K562 (cell line): Measurements from ENCODE around the gene TOR1AIP1. TPM values are rescaled to one million over a fixed set of nuclear protein-coding genes. Genes with fewer than 3 reads are reported as not detected.

Experiments
- BACH1 ChIP-seq: fragments of 200-800 bp; sonication (Bioruptor generic); IDR thresholded peaks from 2 replicates; pipeline ENCODE4 v1.6.1; 2016; ENCODE audit warnings: missing genetic modification characterization, missing compliant biosample characterization
- CBX8 ChIP-seq: fragments of 200-600 bp; sonication (generic); IDR thresholded peaks from 2 replicates; pipeline ENCODE4 v1.6.1; 2012; ENCODE audit warnings: borderline replicate concordance, mixed run types, low read depth, mild to moderate bottlenecking, moderate library complexity, mixed read lengths, low read length, control low read depth, inconsistent platforms; ENCODE audit not compliant: poor library complexity, severe bottlenecking; ENCODE audit errors: extremely low read depth
- ELF2 ChIP-seq: fragments of 250-450 bp; sonication (Bioruptor Pico); IDR thresholded peaks from 2 replicates; pipeline ENCODE4 v1.5.0; 2021; ENCODE audit warnings: mild to moderate bottlenecking
- FOS ChIP-seq: IDR thresholded peaks from 3 replicates; pipeline ENCODE4 v1.6.1; 2011; ENCODE audit not compliant: insufficient read length; ENCODE audit errors: extremely low read depth
- FOXM1 ChIP-seq, 2 experiments: fragments of 450-650 bp in 1 of 2; sonication (generic) in 1 of 2; formaldehyde crosslinking in 1 of 2; IDR thresholded peaks; 2 replicates each; pipeline versions ENCODE4 v1.6.1 to v1.9.0; 2017 to 2022; ENCODE audit warnings: low read depth in 2 of 2, mild to moderate bottlenecking in 2 of 2, missing genetic modification reagents in 1 of 2, moderate library complexity in 1 of 2
- HDAC8 ChIP-seq: fragments of 450-650 bp; IDR thresholded peaks from 2 replicates; pipeline ENCODE4 v1.6.1; 2016; ENCODE audit warnings: mild to moderate bottlenecking, missing genetic modification characterization, moderate library complexity, missing compliant biosample characterization
- HSF4 ChIP-seq: fragments of 250-450 bp; sonication (Bioruptor Pico); IDR thresholded peaks from 2 replicates; pipeline ENCODE4 v2.1.2; 2022; ENCODE audit warnings: mild to moderate bottlenecking, moderate library complexity, borderline replicate concordance
- ILF3 ChIP-seq: fragments of 450-650 bp; IDR thresholded peaks from 2 replicates; pipeline ENCODE4 v1.6.1; 2018; ENCODE audit warnings: antibody characterized with exemption, mild to moderate bottlenecking, moderate library complexity, borderline replicate concordance
- MTA2 ChIP-seq: fragments of 450-650 bp; IDR thresholded peaks from 2 replicates; pipeline ENCODE4 v1.6.1; 2016; ENCODE audit warnings: low read depth
- NCOA1 ChIP-seq: fragments of 450-650 bp; IDR thresholded peaks from 2 replicates; pipeline ENCODE4 v1.6.1; 2016; ENCODE audit warnings: low read depth
- NR2C1 ChIP-seq, 2 experiments: fragments of 450-650 bp; IDR thresholded peaks; 2 replicates each; pipeline ENCODE4 v1.6.1; 2017; ENCODE audit warnings: mild to moderate bottlenecking in 2 of 2, antibody characterized with exemption in 1 of 2, inconsistent platforms in 1 of 2, missing compliant biosample characterization in 1 of 2, missing genetic modification characterization in 1 of 2
- NR2C2 ChIP-seq, 2 experiments: fragments of 200-800 bp in 1 of 2; sonication (Bioruptor generic) in 1 of 2; sonication (generic) in 1 of 2; formaldehyde crosslinking in 1 of 2; IDR thresholded peaks; 2 replicates each; pipeline versions ENCODE4 v1.6.1 to v1.8.0; 2016 to 2022; ENCODE audit warnings: mild to moderate bottlenecking in 1 of 2, missing compliant biosample characterization in 1 of 2, missing genetic modification characterization in 1 of 2, missing genetic modification reagents in 1 of 2
- RBFOX2 ChIP-seq: fragments of 200-400 bp; formaldehyde crosslinking; IDR thresholded peaks from 2 replicates; pipeline ENCODE4 v1.6.1; 2017; ENCODE audit warnings: low read depth, mild to moderate bottlenecking, low read length, moderate library complexity
- RBM22 ChIP-seq: fragments of 200-400 bp; formaldehyde crosslinking; IDR thresholded peaks from 2 replicates; pipeline ENCODE4 v1.6.1; 2018; ENCODE audit warnings: low read length, low read depth; ENCODE audit not compliant: poor library complexity, severe bottlenecking
- RBM25 ChIP-seq: fragments of 200-400 bp; formaldehyde crosslinking; IDR thresholded peaks from 2 replicates; pipeline ENCODE4 v1.6.1; 2018; ENCODE audit warnings: low read length, low read depth, moderate library complexity; ENCODE audit not compliant: severe bottlenecking
- TAL1 ChIP-seq: fragments of 450-650 bp; IDR thresholded peaks from 2 replicates; pipeline ENCODE4 v1.6.1; 2016; ENCODE audit warnings: mild to moderate bottlenecking
- TARDBP ChIP-seq: fragments of 450-650 bp; IDR thresholded peaks from 2 replicates; pipeline ENCODE4 v1.6.1; 2016
- polyA plus RNA-seq, 8 experiments: library from polyadenylated mRNA; depleted of rRNA in 4 of 8; stranded (reverse) in 5 of 8; unstranded in 3 of 8; fragments of >200 nt; fragmentation: Nextera tagmentation in 2 of 8; fragmentation: Illumina TruSeq in 1 of 8; extraction: Ambion mirVana in 2 of 8; extraction: Trizol in 1 of 8; gene quantifications; 2 replicates each; pipeline versions ENCODE4 v1.2.1 to v1.2.3, GENCODE V29; 2011 to 2014; ENCODE audit warnings: inconsistent platforms in 1 of 8, missing spikeins in 1 of 8
- total RNA-seq, 7 experiments: library from RNA; depleted of rRNA in 6 of 7; stranded (reverse); fragments of >200 nt in 6 of 7; fragmentation: Illumina TruSeq in 2 of 7; extraction: Trizol in 2 of 7; gene quantifications; 2 replicates each; pipeline versions ENCODE4 v1.2.1 to v1.2.3, GENCODE V29; 2011 to 2021; ENCODE audit warnings: low replicate concordance in 1 of 7
- TF ChIP-seq, protein P1 (sequence below): fragments of 250-450 bp; sonication (Bioruptor Pico); IDR thresholded peaks from 2 replicates; pipeline ENCODE4 v1.5.1; 2021; ENCODE audit warnings: mild to moderate bottlenecking
- TF ChIP-seq, protein P2 (sequence below): fragments of 250-450 bp; sonication (Bioruptor Pico); IDR thresholded peaks from 2 replicates; pipeline ENCODE4 v1.5.0; 2021; ENCODE audit warnings: mild to moderate bottlenecking, moderate library complexity
- TF ChIP-seq, protein P3 (sequence below): fragments of 450-650 bp; formaldehyde crosslinking; conservative IDR thresholded peaks from 2 replicates; pipeline ENCODE4 v1.4.0; 2022; ENCODE audit warnings: mild to moderate bottlenecking, missing genetic modification characterization

The TOR1AIP1 gene
- total and polyA plus RNA-seq, 9 of the 15 experiments (the other 6 are each of a cell fraction or from before 2014, with no cell fraction given): 18.1 to 46.9 (median 35.5) TPM

DNA sequence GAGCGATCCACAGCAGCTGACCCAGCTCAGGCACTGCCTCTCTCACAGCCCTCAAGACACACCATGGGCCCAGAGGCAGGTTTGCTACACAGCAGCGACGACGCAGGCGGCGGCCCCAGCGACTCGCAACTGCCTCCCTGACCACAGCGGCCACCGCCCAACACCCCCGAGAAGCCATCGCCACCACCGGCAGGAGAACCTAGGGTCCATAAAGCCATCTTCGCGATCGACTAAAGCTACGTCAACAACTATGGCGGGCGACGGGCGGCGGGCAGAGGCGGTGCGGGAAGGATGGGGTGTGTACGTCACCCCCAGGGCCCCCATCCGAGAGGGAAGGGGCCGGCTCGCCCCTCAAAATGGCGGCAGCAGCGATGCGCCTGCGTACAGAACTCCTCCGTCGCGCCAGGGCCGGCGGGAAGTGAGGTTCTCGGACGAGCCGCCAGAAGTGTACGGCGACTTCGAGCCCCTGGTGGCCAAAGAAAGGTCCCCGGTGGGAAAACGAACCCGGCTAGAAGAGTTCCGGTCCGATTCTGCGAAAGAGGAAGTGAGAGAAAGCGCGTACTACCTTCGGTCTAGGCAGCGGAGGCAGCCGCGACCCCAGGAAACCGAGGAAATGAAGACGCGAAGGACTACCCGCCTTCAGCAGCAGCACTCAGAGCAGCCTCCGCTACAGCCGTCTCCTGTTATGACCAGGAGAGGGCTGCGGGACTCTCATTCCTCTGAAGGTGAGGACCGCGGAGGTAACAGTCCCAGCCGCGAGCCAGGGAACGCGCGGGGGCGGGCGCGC is at the start of gene TOR1AIP1 (continued):
- 0 out of 2 replicates have a peak, but pooled peaks have one; percentile 63 for TF ChIP-seq FOXM1 (IDR thresholded peaks at IDR 0.05; ENCODE audit: low read depth)
- no peak; the same call in 1 of the 2 replicates for TF ChIP-seq FOXM1 (CRISPR knock-in tag; IDR thresholded peaks at IDR 0.05; ENCODE audit: low read depth)
- no peak; the same call in 1 of the 2 replicates for TF ChIP-seq TARDBP
- TF ChIP-seq, protein P1, sequence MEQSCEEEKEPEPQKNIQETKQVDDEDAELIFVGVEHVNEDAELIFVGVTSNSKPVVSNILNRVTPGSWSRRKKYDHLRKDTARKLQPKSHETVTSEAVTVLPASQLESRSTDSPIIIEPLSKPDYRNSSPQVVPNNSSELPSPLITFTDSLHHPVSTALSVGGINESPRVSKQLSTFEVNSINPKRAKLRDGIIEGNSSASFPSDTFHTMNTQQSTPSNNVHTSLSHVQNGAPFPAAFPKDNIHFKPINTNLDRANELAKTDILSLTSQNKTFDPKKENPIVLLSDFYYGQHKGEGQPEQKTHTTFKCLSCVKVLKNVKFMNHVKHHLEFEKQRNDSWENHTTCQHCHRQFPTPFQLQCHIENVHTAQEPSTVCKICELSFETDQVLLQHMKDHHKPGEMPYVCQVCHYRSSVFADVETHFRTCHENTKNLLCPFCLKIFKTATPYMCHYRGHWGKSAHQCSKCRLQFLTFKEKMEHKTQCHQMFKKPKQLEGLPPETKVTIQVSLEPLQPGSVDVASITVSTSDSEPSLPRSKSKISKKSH (CRISPR knock-in tag): no peak
- peak; percentile 87 for TF ChIP-seq NR2C1 (IDR thresholded peaks at IDR 0.05)
- peak; percentile 94 for TF ChIP-seq NR2C1 (tag; IDR thresholded peaks at IDR 0.05)
- no peak for TF ChIP-seq RBM25
- TF ChIP-seq ELF2 (CRISPR knock-in tag): peak; percentile 96
- TF ChIP-seq MTA2: peak; percentile 48
- TF ChIP-seq ILF3: 0 out of 2 replicates have a peak, but pooled peaks have one; percentile 52
- TF ChIP-seq HDAC8 (tag): peak; percentile 64; the same call in 1 of the 2 replicates
- TF ChIP-seq HSF4 (CRISPR knock-in tag): no peak
- no peak; the same call in 1 of the 2 replicates for TF ChIP-seq BACH1
- TF ChIP-seq, protein P2, sequence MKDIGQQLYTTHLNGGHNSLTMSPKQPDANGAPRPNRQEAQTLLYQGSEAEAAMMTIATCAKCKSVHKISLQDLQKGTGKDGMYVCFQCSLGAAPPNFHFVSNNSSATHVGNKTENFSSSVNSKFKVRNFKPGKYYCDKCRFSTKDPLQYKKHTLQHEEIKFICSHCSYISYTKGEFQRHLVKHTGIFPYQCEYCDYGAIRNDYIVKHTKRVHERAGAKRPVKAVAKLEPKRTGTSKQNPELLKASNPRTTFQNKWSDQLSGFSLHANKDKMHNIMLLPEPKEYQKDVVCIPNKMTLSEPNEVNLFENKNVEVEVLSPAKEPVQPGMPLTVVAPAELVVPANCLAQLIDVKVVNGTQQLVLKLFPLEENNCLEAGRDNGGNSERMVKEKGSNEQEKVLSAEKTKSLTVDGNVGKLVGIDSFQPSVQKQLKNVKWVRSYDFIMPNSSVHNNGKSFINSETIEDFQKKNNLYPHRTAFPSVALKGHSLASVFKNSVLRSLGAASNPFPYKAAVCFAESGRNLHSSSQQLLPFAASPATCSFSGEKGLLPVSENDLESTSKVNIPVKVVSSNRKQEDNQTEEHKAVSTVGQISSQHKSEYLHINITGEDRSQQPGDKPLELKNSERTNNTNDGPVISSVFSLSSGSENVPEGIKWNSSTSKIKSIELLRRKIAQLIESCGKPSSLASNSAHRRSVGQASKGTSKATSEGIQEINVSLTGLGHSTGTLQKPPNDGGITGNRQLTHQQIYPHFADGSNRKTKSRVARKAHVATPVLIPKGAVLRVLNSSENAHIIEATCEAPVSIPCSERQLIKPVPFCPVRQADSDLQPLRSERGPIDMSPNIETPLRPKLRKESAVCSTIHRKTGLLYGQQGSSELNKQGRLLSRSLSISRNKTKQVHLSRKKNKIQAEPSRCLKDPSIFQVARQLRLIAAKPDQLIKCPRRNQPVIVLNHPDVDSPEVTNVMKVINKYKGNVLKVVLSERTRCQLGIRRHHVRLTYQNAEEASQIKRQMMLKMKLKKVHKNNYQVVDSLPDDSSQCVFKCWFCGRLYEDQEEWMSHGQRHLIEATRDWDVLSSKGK: no peak
- TF ChIP-seq RBFOX2: peak; percentile 99
- TF ChIP-seq NR2C2 (CRISPR knock-in tag; IDR thresholded peaks at IDR 0.05): peak; percentile 68
- TF ChIP-seq NR2C2 (tag; IDR thresholded peaks at IDR 0.05): peak; percentile 89
- TF ChIP-seq FOS: peak; percentile 9
- TF ChIP-seq TAL1: no peak
- peak; percentile 77 for TF ChIP-seq RBM22
- TF ChIP-seq, protein P3, sequence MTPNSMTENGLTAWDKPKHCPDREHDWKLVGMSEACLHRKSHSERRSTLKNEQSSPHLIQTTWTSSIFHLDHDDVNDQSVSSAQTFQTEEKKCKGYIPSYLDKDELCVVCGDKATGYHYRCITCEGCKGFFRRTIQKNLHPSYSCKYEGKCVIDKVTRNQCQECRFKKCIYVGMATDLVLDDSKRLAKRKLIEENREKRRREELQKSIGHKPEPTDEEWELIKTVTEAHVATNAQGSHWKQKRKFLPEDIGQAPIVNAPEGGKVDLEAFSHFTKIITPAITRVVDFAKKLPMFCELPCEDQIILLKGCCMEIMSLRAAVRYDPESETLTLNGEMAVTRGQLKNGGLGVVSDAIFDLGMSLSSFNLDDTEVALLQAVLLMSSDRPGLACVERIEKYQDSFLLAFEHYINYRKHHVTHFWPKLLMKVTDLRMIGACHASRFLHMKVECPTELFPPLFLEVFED (CRISPR knock-in tag): peak; percentile 76; the same call in 1 of the 2 replicates
- TF ChIP-seq CBX8: no peak
- TF ChIP-seq NCOA1: peak; percentile 100
